HG03196 (cell line): ENCODE data around the gene ZNF586.
"Not testable (repeated sequence)": the region's sequence is repeated elsewhere in the genome, so short reads cannot be mapped to it uniquely, and the experiment has no call there.

Experiments used
- ATAC-seq: cut with Tn5 transposase; IDR thresholded peaks from one replicate; pipeline ENCODE4 v1.9.1; 2021; ENCODE audit not compliant: unreplicated experiment

ZNF586 gene

GRCh38 chr19:57769345-57770131, at the start of gene ZNF586:
ZNF586 (plus strand) TSS chr19:57769676; CDS start chr19:57769843, 167 bp downstream.
- ATAC-seq = peak; percentile 99

GRCh38 chr19:57719901-57720519, 49.5 kb upstream of the ZNF586 start:
- no peak for ATAC-seq

GRCh38 chr19:57720878-57721277, 48.6 kb upstream of the ZNF586 start:
- ATAC-seq = no peak

GRCh38 chr19:57738320-57738719, 31.2 kb upstream of the ZNF586 start:
- not testable (repeated sequence) for ATAC-seq

GRCh38 chr19:57738770-57739169, 30.7 kb upstream of the ZNF586 start:
- not testable (repeated sequence) for ATAC-seq

- ATAC-seq = peak; percentile 98
Measured at GRCh38 chr19:57746580-57747471, 22.6 kb upstream of the ZNF586 start, which contains the start of gene ZNF776. ZNF776 (plus strand) TSS chr19:57746815; CDS start chr19:57747059, 244 bp downstream.

GRCh38 chr19:57747472-57747807, 22.0 kb upstream of the ZNF586 start:
- no peak for ATAC-seq

GRCh38 chr19:57748029-57748428, 21.4 kb upstream of the ZNF586 start:
- ATAC-seq = no peak

- no peak for ATAC-seq
Measured at GRCh38 chr19:57754091-57754673, 15.3 kb upstream of the ZNF586 start.

GRCh38 chr19:57755031-57755430, 14.4 kb upstream of the ZNF586 start:
- ATAC-seq = no peak

GRCh38 chr19:57757941-57758340, 11.5 kb upstream of the ZNF586 start:
- ATAC-seq = no peak

- ATAC-seq = no peak
Measured at GRCh38 chr19:57759096-57759495, 10.4 kb upstream of the ZNF586 start.

- no peak for ATAC-seq
Measured at GRCh38 chr19:57771417-57771816, 1.9 kb downstream of the ZNF586 start.

- no peak for ATAC-seq
Measured at GRCh38 chr19:57773488-57773887, 4.0 kb downstream of the ZNF586 start.

- no peak for ATAC-seq
Measured at GRCh38 chr19:57776764-57777296, 7.4 kb downstream of the ZNF586 start.

GRCh38 chr19:57778336-57778735, 8.9 kb downstream of the ZNF586 start:
- no peak for ATAC-seq

- no peak for ATAC-seq
Measured at GRCh38 chr19:57779220-57779845, 9.9 kb downstream of the ZNF586 start.

- ATAC-seq = no peak
Measured at GRCh38 chr19:57786286-57786685, 16.8 kb downstream of the ZNF586 start.

GRCh38 chr19:57786906-57787305, 17.4 kb downstream of the ZNF586 start:
- no peak for ATAC-seq

- no peak for ATAC-seq
Measured at GRCh38 chr19:57788114-57788692, 18.7 kb downstream of the ZNF586 start.
